HUES6 (cell line): ENCODE results near the gene TBC1D2.
A peak's percentile ranks its signal among the peaks of the same experiment; 100 is the strongest.

Experiments used
- H3K27ac ChIP-seq: 2 replicates; pipeline ENCODE4 v1.7.0; 2013; ENCODE audit warnings: low read depth, mild to moderate bottlenecking, low read length, inconsistent platforms
- H3K27me3 ChIP-seq: 2 replicates; pipeline ENCODE4 v1.6.1; 2013; ENCODE audit warnings: low read length; ENCODE audit not compliant: control insufficient read depth, insufficient read depth
- H3K36me3 ChIP-seq: 2 replicates; pipeline ENCODE4 v1.6.1; 2013; ENCODE audit warnings: low read length; ENCODE audit not compliant: control insufficient read depth, insufficient read depth
- H3K4me1 ChIP-seq: 2 replicates; pipeline ENCODE4 v1.6.1; 2013; ENCODE audit warnings: low read length; ENCODE audit not compliant: control insufficient read depth, insufficient read depth
- H3K4me3 ChIP-seq: 2 replicates; pipeline ENCODE4 v1.5.1; 2013; ENCODE audit warnings: low read depth, low read length
- H3K9ac ChIP-seq: one replicate; pipeline ENCODE4 v1.6.1; 2013; ENCODE audit warnings: mild to moderate bottlenecking, low read length
- H3K9me3 ChIP-seq: 2 replicates; pipeline ENCODE4 v1.6.1; 2013; ENCODE audit warnings: low read depth, low read length; ENCODE audit not compliant: control insufficient read depth, insufficient read depth

Gene TBC1D2

DNA sequence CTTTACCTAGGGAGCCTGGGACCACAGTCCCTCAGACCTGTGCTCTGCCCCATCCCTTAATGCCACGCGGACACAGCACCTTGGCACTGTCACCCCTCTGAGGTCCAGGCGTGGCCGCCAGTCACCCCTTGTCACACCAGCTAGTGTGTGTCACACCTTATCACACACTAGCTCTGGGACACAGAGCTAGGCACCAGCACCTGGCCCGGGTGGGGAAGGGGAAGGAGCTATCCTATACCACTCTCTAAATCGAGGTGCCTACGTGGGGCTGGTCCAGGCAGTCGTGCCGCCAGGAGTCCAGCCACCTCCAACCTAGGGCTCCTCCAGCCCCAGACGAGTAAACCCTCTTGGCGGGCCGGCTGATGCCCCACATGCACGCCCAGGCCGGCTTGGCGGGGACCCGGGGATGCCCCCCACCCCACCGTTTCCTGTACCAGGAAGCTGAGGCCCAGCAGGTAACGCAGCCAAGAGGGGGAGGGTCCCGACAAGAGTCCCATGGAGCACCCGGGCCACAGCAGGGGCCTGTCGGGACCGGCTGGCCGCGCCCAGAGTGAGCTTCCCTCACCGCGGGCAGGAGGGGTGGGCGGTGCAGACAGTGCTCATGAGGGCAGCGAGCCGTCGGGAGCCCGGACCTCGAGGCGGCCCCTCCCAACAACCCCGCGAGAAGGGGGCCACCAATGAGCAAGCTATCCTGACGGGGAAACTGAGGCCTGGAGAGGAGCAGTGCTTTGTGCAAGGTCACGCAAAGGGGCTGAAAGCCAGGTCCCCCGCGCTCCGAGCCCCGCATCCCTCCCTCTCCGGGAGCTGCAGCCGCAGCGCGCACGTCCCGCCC lies 63.6 kb downstream of the TBC1D2 start:
- H3K9ac ChIP-seq = peak overlapping the region; percentile 80
- peak overlapping the region; percentile 85 for H3K4me3 ChIP-seq
- H3K36me3 ChIP-seq = no peaks in the 10 kb centered on the region
- no peaks in the 10 kb centered on the region for H3K27me3 ChIP-seq
- peak overlapping the region; percentile 28; the same call in 1 of the 2 replicates for H3K27ac ChIP-seq
- H3K4me1 ChIP-seq = peaks cover 24% of the 10 kb centered on the region
- H3K9me3 ChIP-seq = no peaks in the 10 kb centered on the region

DNA sequence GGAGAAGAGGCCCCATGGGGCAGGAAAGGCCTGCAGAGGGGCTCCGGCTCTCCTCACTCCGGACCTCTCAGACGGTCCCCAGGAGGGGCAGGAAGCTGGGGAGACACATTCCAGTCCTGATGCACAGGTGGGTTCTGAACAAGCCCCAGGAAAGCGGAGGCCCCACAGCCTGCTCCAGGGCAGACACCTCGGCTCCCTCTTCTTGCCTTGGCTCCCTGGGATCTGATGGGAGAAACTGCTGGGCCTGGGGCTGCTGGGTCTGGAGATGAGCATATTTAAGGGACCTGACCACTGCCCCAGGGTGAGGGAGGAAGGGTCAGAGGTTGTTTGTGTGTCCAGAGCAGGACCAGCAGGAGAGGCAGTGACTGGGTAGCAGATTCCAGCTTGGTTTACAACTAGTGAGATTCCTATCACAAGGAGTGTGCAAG lies 64.3 kb downstream of the TBC1D2 start:
- Histone ChIP-seq H3K27ac (no peak overlapping the region), H3K4me1 (peaks cover 24% of the 10 kb centered on the region), H3K4me3 (peak overlapping the region; percentile 85), H3K9ac (peak overlapping the region; percentile 80), H3K9me3 (no peaks in the 10 kb centered on the region), H3K36me3 (no peaks in the 10 kb centered on the region), H3K27me3 (no peaks in the 10 kb centered on the region)

DNA sequence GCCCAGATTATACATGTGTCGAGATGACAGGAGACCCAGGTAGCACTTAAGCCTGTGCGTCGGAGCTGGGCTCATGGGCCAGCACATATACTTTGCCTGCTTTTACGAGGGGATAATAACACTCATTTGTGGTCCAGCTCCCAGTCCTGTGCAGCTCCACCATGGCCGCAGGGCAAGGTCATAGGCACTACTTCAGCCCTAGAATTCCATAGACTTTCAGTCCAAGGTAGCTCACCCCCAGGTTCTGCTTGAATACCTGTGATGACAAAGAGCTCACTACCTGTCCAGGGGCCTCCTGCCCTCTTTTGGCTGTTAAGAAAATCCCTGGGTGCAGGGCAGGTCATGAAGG lies 64.7 kb downstream of the TBC1D2 start:
- H3K4me3 ChIP-seq = peak overlapping the region; percentile 85; the same call in 1 of the 2 replicates
- peak overlapping the region; percentile 80 for H3K9ac ChIP-seq
- no peak overlapping the region for H3K27ac ChIP-seq
- no peaks in the 10 kb centered on the region for H3K36me3 ChIP-seq
- H3K9me3 ChIP-seq = no peaks in the 10 kb centered on the region
- no peaks in the 10 kb centered on the region for H3K27me3 ChIP-seq
- H3K4me1 ChIP-seq = peaks cover 21% of the 10 kb centered on the region

DNA sequence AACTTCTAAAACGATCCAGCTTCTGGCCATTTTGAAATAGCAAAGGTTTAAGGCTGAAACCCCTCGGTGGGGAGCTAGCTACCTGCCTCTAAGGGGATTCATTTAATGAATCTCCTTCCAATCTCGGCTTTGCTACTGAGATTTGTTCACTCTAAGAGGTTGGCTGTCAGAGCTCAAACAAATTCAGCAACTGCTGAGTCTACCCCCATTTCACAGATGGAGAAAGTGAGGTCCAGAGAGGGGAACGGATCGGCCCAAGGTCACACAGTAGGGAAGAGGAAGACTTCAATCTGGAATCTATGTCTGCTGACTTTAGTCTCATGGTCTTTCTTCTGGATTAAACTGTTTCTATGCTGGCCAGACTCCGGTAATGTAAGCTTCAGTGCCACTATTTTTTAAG lies 66.0 kb downstream of the TBC1D2 start:
- Histone ChIP-seq H3K9me3 (no peaks in the 10 kb centered on the region), H3K4me3 (no peak overlapping the region), H3K9ac (no peak overlapping the region), H3K27me3 (no peaks in the 10 kb centered on the region), H3K27ac (no peak overlapping the region), H3K4me1 (peaks cover 21% of the 10 kb centered on the region), H3K36me3 (no peaks in the 10 kb centered on the region)

DNA sequence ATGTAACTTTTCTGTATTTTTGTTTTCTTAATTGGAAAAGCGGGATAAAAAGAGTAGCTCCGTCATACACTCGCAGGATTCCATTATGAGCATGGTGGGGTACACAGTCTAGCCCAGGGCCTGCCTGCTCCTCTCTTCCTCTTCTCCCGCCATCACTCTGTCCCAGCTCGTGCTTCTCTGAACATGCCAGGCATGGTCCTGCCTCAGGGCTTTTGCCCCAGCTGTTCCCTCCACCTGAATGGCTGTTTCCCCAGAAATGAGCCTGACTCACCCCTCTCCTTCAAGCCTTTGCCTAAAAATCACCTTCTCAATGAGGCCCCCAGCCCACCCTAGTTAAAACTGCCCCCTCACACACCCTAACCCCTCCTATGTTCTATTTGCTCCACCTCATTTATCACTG lies 67.5 kb downstream of the TBC1D2 start:
- Histone ChIP-seq H3K4me3 (no peak overlapping the region), H3K36me3 (no peaks in the 10 kb centered on the region), H3K9me3 (no peaks in the 10 kb centered on the region), H3K27me3 (no peaks in the 10 kb centered on the region), H3K4me1 (peaks cover 18% of the 10 kb centered on the region), H3K27ac (no peak overlapping the region), H3K9ac (no peak overlapping the region)

DNA sequence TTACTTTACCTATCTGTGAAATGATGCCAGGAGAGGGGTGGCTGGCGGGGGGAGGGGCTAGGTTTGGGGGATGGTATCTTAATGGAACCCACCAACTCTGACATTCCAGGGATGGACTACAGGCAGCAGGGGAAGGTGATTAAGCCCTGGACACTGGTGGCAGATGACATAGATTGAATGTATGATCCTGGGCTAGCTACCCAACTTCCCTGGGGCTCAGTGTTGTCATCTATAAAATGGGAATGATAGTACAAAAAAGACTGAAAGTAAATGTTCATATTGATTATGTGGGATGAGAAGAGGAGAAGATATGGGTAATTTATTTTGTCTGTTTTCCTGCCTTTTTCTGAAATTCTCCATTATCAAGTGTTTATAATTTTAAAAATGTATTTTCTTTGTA lies 69.2 kb downstream of the TBC1D2 start:
- Histone ChIP-seq H3K4me1 (peaks cover 26% of the 10 kb centered on the region), H3K36me3 (no peaks in the 10 kb centered on the region), H3K27ac (no peak overlapping the region)

DNA sequence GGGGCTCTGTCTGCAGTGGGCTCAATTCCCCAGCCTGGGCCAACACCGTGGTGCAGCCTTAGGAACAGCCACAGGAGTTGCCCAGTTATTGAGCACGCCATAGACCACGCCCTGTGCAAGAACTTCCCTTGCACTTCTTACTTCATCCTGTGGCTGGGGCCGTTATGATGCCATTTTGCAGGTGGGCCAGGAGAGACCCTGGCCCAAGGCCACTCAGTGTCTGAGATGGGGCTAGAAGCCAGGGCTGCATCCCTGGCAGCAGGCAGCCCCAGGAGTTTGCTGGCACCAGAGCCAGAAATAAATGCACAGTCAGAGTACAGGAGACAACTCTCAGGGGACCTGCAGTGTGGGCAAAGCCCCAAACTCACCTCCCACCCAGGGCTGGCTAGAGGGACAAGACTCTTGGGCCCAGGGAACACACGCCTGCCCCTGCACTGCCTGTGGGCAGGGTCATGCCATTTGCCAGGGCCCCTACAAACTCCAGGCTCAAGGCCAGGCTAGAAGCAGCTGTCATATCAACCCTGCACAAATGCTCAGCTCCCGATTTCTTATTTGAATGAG lies 69.8 kb downstream of the TBC1D2 start:
- Histone ChIP-seq H3K9ac (no peak overlapping the region), H3K9me3 (no peaks in the 10 kb centered on the region), H3K27ac (no peak overlapping the region), H3K27me3 (no peaks in the 10 kb centered on the region), H3K4me1 (peaks cover 24% of the 10 kb centered on the region), H3K4me3 (no peak overlapping the region), H3K36me3 (no peaks in the 10 kb centered on the region)

More for the DNA sequence above, 69.2 kb downstream of the TBC1D2 start:
- no peak overlapping the region for H3K9ac ChIP-seq
- H3K4me3 ChIP-seq = no peak overlapping the region
- H3K9me3 ChIP-seq = no peaks in the 10 kb centered on the region
- no peaks in the 10 kb centered on the region for H3K27me3 ChIP-seq

DNA sequence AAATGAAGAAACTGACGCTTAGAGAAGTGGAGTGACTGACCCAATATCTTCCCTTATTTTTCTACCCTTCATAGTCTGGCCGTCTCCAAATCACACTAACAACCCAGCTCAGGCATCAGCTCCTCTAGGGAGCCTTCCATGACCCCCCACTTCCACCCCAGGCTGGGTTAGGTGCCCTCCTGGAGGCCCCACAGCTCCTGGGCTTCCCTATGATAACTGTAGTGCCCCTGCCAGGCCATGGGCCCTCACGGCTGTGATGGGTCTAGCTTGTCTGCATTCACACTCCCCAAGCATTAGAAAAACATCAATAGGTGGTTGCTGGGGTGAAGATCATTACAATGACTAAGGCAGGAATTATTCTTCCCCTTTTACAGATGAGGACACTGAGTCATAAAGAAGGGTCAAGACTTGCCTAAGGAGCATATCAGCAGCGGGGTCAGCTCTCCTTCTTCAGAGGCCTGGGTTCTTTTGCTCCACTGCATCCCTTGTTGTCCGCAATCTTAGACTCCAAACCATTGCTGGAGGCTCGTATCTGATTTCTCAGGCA lies 70.4 kb downstream of the TBC1D2 start:
- H3K9ac ChIP-seq = no peak overlapping the region
- no peak overlapping the region for H3K27ac ChIP-seq
- H3K4me3 ChIP-seq = no peak overlapping the region
- H3K4me1 ChIP-seq = peaks cover 23% of the 10 kb centered on the region
- no peaks in the 10 kb centered on the region for H3K36me3 ChIP-seq
- no peaks in the 10 kb centered on the region for H3K9me3 ChIP-seq
- H3K27me3 ChIP-seq = no peaks in the 10 kb centered on the region

DNA sequence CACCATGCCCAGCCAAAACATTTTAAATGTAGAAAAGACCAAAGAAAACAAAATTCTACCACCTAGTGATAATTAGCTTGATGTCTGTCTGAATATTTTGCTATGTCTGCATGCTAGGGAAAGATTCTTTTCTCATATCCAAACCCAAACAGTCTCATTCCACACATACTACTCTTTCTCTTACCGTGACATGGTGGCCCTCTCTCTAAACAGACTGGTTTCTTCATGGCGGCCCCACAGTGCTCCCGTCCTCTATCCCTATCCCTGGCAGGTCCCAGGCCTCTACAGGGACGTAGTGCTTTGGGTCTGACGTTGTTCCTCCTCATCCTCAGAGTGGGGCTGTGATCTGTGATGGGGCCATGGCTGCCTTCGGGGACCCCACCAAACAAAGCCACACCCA lies 71.1 kb downstream of the TBC1D2 start:
- Histone ChIP-seq H3K36me3 (no peaks in the 10 kb centered on the region), H3K4me1 (peaks cover 26% of the 10 kb centered on the region), H3K27ac (no peak overlapping the region), H3K9ac (no peak overlapping the region), H3K4me3 (no peak overlapping the region), H3K9me3 (no peaks in the 10 kb centered on the region), H3K27me3 (no peaks in the 10 kb centered on the region)

DNA sequence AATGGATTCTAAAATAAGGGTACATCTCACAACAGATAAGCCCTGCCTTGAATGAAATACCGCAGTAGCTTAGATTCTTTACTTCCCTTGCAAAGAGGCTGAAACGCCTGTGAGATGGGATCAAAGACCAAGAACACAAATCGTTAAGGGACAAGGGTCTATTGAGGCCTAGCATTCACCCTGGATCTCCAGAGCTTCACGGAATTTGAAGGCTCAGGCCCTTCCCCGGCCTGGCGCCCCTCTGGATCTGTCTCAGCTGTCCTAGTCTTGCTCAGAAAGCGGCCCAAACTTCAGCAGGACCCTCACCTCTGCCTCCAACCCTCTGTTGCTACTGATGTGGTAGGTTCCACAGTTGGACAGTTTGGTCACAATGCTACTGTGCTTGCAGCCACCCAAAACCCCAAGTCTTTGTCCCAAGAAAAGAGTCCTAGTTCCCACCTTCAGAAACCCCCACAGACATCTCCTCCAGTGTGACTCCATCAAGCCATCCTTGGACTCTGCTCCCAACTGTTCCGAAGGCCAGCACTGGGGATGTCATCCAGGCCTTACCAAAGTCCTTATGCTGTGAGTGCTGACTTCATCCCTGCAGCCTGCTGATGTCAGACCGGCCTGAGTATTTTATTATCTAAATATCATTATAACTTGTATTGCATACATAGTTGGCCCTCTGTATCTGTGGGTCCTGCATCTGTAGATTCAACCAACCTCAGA lies 72.4 kb downstream of the TBC1D2 start:
- Histone ChIP-seq H3K27me3 (no peaks in the 10 kb centered on the region), H3K9me3 (no peaks in the 10 kb centered on the region), H3K27ac (no peak overlapping the region), H3K4me1 (peaks cover 26% of the 10 kb centered on the region), H3K36me3 (no peaks in the 10 kb centered on the region), H3K4me3 (no peak overlapping the region), H3K9ac (no peak overlapping the region)
